GM10266 (cell line): Measurements from ENCODE around the gene B3GALNT1.

Experiments used
- DNase-seq: peaks from one replicate; pipeline ENCODE4 v3.0.0; 2012; ENCODE audit errors: extremely low spot score
- CTCF ChIP-seq: IDR thresholded peaks from 2 replicates; pipeline ENCODE4 v1.5.1; 2012; ENCODE audit warnings: mild to moderate bottlenecking, low read depth; ENCODE audit not compliant: control insufficient read depth, insufficient read depth; ENCODE audit errors: missing control alignments

B3GALNT1 gene

GRCh38 chr3:161104561-161105551, at the start of gene B3GALNT1:
Gene B3GALNT1, minus strand, starts transcription at chr3:161105349. Its CDS starts 18,595 bp downstream, at chr3:161086754.
- TF ChIP-seq CTCF: peak; percentile 25
- DNase-seq: peak; percentile 49

GRCh38 chr3:161153480-161153879, 48.3 kb upstream of the B3GALNT1 start:
- TF ChIP-seq CTCF: no peak
- no peak for DNase-seq

- no peak for TF ChIP-seq CTCF
- DNase-seq: no peak
Observed at GRCh38 chr3:161150001-161150525, 44.9 kb upstream of the B3GALNT1 start.

- DNase-seq: no peak
Observed at GRCh38 chr3:161149529-161149928, 44.4 kb upstream of the B3GALNT1 start.

GRCh38 chr3:161148832-161149475, 43.8 kb upstream of the B3GALNT1 start:
- no peak for TF ChIP-seq CTCF
- DNase-seq: no peak

More at GRCh38 chr3:161149529-161149928, 44.4 kb upstream of the B3GALNT1 start:
- no peak for TF ChIP-seq CTCF

GRCh38 chr3:161142486-161142885, 37.3 kb upstream of the B3GALNT1 start:
- no peak for DNase-seq
- TF ChIP-seq CTCF: no peak

GRCh38 chr3:161139686-161140085, 34.5 kb upstream of the B3GALNT1 start:
- no peak for DNase-seq
- TF ChIP-seq CTCF: no peak
